HG03175 (cell line): ENCODE measurements around the gene AKAP10.
"Not testable (repeated sequence)": the region's sequence is repeated elsewhere in the genome, so short reads cannot be mapped to it uniquely, and the experiment has no call there.

ENCODE experiments used
- ATAC-seq: cut with Tn5 transposase; IDR thresholded peaks from one replicate; pipeline ENCODE4 v1.9.1; 2021; ENCODE audit warnings: mild to moderate bottlenecking, moderate library complexity; ENCODE audit not compliant: unreplicated experiment

The AKAP10 gene

GRCh38 chr17:19933628-19934027 is 44.0 kb downstream of the AKAP10 start:
- no peak for ATAC-seq

GRCh38 chr17:19933221-19933620 is 44.4 kb downstream of the AKAP10 start:
- no peak for ATAC-seq

DNA sequence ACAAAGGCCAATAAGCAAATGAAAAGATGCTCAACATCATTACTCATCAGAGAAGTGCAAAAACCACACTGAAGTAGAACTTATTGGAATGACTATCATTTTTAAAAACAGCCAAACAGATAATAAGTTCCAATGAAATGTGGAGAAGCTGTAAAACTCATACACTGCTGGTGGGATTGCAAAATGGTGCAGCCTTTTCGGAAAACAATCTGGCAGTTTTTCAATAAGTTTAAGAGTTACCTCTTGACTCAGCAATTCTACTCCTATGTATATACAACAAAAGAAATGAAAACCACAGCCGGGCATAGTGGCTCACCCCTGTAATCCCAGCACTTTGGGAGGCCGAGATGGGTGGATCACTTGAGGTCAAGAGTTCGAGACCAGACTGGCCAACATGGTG is 49.3 kb downstream of the AKAP10 start:
- no peak for ATAC-seq

DNA sequence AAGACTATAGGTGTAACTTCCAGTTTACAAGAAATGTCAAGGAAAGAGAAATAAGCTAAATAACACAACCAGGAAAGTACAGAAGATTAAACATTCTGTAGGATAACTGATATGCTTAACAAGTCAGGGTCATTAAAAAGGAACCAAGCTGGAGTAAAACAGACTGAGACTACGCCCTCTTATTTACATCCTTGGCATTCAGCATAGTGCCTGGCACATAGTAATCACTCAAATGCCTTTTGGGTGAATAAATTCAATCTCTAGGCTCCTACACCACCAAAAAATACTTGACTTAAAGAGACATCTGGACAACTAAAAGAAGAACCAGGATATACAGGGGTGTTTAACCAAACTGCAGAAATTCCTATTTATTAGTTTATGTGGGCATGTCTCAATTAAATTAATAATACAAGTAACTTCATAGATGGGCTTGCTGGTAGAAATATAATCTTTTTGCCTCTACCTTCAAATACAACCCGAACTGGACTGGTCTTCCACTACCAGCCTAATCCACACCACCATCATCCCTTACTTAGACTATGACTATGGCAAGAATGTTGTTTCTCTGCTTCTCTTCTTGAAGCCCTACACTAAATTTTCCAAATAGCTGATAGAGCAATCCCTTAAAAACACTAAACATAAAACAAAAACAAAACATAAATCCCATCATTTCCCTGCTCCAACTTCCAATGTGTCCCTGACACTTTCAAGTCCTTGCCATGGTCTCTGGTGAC is 62.2 kb downstream of the AKAP10 start:
- no peak for ATAC-seq

GRCh38 chr17:19911033-19911432 is 66.6 kb downstream of the AKAP10 start:
- no peak for ATAC-seq

- no peak for ATAC-seq
Measured at GRCh38 chr17:19909139-19909538, 68.5 kb downstream of the AKAP10 start.

- no peak for ATAC-seq
Measured at GRCh38 chr17:19905502-19905901, 72.1 kb downstream of the AKAP10 start.

DNA sequence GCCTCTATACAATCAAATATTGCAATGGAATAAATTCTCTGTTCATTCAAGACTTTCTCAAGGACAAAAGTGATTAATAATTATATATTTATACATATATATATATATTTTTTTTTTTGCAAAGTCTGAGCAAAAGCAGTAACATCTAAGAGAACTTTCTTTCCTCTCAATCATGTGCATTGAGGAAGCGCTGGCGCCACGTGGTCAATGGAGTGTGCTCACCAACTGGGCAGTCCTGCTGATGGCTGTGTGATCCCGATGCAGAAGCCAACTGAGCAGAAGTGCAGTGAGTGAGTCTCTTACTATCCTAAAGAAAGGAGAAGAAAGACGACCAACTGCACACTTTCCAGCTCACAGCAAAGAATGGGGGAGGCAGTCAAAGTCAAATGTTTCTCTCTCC is 72.7 kb downstream of the AKAP10 start:
- no peak for ATAC-seq

DNA sequence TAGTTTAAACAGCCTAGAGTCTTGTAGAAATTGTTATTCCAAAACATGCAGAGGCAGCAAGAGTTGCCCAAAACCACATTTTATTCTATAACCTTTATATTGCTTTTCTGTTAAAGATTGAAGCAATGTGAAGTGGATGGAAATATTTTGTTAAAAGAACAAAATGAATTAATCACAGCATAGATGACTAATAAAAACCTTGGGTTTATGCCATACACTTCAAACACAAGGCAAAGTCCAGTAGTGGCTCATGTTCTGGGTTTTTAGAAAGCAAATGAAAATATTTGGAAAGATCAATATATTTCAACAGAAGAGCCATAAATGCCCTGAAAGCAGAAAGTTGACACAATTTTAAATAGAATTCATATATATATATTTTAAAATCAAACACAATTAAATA is 73.2 kb downstream of the AKAP10 start:
- ATAC-seq: no peak

DNA sequence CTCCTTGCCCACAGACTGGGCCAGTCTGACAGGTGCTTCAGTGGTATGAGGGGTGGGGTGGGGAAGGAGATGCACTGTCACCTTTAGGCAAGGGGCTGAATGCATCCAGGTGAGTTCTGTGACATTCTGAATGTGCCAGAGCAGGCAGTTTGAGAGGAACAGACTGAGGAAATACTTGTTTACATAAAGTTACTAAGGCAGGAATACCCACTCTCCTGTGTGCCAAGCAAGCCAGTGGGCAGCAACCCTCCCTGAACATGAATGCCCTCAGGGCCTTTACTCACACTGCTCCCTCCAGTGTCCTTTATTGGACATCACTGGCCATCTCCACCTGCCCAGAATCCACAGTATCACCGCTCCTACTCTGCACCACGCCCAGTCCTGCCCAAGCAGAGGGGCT is 76.8 kb downstream of the AKAP10 start:
- no peak for ATAC-seq

- ATAC-seq: no peak
Measured at GRCh38 chr17:19897903-19898302, 79.7 kb downstream of the AKAP10 start.

DNA sequence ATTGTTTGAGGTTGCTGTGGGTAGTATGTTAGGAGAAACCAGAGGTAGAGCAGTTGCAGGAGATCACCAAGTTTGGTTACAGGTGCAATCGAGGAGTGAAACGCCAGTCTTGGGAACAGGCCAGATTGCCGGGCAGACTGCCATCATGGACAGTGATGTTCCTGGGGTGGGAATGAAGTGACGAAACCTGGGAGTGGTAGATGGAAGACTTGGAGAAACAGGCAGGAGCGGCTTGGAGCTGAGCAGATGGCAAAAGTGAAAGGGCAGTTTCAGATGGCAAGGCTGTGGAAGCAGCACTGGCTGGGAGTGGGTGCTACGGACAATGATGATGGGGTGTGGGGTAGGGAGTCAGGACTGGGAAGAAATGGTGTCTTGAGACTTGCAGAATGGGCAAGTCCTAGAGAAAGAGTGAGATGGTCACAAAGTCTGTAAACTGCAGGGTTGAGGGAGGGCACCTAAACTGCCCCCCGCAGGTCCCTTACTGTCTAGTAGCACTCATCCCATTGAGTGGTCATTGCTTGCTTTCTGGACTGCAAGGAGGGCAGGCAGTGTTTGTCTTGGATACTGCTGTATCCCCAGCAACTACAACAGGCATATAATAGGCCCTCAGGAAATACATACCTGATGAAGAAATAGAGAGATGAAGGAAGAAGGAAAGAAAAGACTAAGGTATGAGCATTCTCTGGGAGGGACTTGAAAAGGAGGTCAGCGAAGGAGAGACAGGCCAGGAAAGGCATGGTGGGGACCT is 80.4 kb downstream of the AKAP10 start:
- no peak for ATAC-seq

DNA sequence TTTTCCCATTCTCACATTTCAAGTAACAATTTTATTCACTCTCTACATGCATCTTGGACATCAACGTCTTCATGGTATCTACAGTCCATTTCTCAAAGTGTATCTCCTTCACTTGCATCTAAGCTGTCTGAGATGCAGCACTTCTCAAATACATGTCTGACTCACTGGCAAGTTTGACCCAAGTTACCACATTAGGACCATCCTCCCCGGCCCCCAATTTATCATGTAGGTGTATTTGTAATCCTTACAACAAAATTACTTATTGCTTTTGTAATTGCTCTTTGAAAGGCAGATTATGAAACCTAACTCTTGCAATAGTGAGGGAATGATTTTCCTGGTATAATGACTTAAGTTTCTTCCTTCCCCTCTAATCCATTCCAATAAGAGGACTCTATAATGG is 80.9 kb downstream of the AKAP10 start:
- no peak for ATAC-seq

DNA sequence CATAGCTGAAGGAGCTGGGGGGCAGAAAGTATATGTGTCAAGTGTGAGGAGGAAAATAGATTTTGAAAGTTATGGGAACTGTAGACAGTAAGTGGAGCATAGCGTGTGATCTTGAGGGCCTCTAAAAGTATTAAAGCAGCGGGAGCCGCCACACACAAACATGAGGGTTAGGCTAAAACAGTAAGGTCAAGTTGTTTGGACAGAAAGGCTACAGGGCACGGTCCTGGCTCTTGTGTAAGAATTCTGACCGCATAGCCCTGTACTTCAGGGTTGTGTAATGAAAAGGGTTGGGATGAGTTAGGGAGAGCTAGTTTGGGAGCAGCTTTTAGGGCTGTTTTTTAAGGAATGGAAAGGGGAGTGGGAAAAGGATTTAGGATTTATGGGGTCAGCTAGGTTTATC is 87.1 kb downstream of the AKAP10 start:
- ATAC-seq: not testable (repeated sequence)

DNA sequence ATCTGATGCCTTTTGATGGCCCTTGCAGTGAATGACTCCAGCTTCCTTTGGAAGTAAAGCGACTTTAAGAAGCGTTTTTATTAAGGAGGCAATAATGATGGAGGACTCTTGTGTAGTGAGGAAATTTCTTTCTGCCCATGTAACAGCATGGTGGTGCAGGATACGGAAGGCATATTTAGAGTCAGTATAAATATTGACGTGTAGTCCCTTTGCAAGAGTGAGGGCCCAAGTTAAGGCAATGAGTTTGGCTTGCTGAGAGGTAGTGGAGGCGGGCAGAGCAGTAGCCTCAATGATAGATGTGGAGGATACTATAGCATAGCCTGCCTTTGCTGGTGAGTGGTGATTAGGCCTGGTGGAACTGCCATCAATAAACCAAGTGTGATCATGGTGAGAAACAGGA is 87.6 kb downstream of the AKAP10 start:
- not testable (repeated sequence) for ATAC-seq

GRCh38 chr17:19886116-19886515 is 91.5 kb downstream of the AKAP10 start:
- no peak for ATAC-seq

DNA sequence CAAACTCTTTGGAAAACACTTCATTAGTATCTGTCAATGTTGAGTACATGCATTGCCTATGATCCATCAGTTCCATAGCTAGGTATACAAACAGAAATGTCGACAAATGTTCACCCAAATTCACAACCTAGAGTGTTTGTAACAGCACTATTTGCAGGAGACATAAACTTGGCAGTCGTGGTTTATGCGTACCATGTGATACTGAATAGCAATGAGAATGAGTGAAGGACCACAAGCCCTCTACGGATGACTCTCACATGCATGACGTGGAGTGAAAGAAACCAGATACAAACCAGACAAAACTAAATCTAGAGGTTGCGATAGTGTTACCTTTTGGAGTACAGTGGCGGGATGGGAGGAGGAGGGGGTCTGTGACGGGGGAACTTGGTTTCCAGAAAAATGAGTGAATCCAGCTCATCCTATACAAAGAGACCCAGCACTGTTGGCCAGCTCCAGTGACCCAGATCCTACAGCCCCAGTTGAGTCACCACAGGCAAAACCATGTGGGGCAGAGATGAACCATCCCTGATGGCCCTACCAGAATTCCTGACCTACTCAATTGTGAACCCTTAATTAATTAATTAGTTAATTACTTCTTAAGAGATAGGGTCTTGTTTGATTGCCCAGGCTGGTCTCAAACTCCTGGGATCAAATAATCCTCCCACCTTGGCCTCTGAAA is 94.0 kb downstream of the AKAP10 start:
- ATAC-seq: no peak

- no peak for ATAC-seq
Measured at GRCh38 chr17:19880393-19880792, 97.2 kb downstream of the AKAP10 start.

- no peak for ATAC-seq
Measured at GRCh38 chr17:19877364-19877945, 100.2 kb downstream of the AKAP10 start.

GRCh38 chr17:19876529-19877161 is 101.0 kb downstream of the AKAP10 start:
- ATAC-seq: no peak

GRCh38 chr17:19874256-19874655 is 103.4 kb downstream of the AKAP10 start:
- ATAC-seq: no peak
